Progenitor cell of endocrine pancreas (in vitro differentiated cells): ENCODE results near the gene FADS6. TPM values are rescaled to one million over a fixed set of nuclear protein-coding genes. Genes with fewer than 3 reads are reported as not detected.

Experiments
- DNase-seq: peaks from one replicate; pipeline ENCODE4 v3.0.0; 2021; ENCODE audit warnings: low spot score; ENCODE audit not compliant: unreplicated experiment
- H3K27ac Mint-ChIP-seq: 2 replicates; pipeline ENCODE4 v1.8.0; 2021; ENCODE audit warnings: mild to moderate bottlenecking, moderate library complexity, mixed read lengths
- H3K27me3 Mint-ChIP-seq: 2 replicates; pipeline ENCODE4 v1.8.0; 2021; ENCODE audit warnings: mixed read lengths
- H3K36me3 Mint-ChIP-seq: 2 replicates; pipeline ENCODE4 v1.8.0; 2022; ENCODE audit warnings: mixed read lengths; ENCODE audit not compliant: insufficient read depth
- H3K4me1 Mint-ChIP-seq: 2 replicates; pipeline ENCODE4 v1.8.0; 2021; ENCODE audit warnings: low read depth, mixed read lengths
- H3K4me3 Mint-ChIP-seq: 2 replicates; pipeline ENCODE4 v1.8.0; 2021; ENCODE audit warnings: low read depth, mild to moderate bottlenecking, moderate library complexity, mixed read lengths
- H3K9me3 Mint-ChIP-seq: 2 replicates; pipeline ENCODE4 v1.8.0; 2021; ENCODE audit warnings: low read depth, mixed read lengths
- total RNA-seq: library from RNA; stranded (reverse); gene quantifications from 2 replicates; pipeline ENCODE4 v1.2.1, GENCODE V29; 2021
- TF ChIP-seq, protein P1 (sequence below): fragments of 200-600 bp; sonication (generic); IDR thresholded peaks from one replicate; pipeline ENCODE4 v1.5.0; 2021; ENCODE audit warnings: antibody characterized with exemption, mild to moderate bottlenecking; ENCODE audit not compliant: unreplicated experiment

The FADS6 gene
- total RNA-seq, 1 donor from 2014 or later: 0.14 TPM

- Mint-ChIP-seq H3K36me3 (no peaks in the 10 kb centered on the region), H3K4me3 (no peak overlapping the region), H3K9me3 (no peaks in the 10 kb centered on the region), H3K27ac (no peak overlapping the region), H3K27me3 (peaks cover 49% of the 10 kb centered on the region), H3K4me1 (peaks cover 2% of the 10 kb centered on the region)
- no peak for DNase-seq
- TF ChIP-seq, protein P1, sequence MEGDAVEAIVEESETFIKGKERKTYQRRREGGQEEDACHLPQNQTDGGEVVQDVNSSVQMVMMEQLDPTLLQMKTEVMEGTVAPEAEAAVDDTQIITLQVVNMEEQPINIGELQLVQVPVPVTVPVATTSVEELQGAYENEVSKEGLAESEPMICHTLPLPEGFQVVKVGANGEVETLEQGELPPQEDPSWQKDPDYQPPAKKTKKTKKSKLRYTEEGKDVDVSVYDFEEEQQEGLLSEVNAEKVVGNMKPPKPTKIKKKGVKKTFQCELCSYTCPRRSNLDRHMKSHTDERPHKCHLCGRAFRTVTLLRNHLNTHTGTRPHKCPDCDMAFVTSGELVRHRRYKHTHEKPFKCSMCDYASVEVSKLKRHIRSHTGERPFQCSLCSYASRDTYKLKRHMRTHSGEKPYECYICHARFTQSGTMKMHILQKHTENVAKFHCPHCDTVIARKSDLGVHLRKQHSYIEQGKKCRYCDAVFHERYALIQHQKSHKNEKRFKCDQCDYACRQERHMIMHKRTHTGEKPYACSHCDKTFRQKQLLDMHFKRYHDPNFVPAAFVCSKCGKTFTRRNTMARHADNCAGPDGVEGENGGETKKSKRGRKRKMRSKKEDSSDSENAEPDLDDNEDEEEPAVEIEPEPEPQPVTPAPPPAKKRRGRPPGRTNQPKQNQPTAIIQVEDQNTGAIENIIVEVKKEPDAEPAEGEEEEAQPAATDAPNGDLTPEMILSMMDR: no peak
Observed at GRCh38 chr17:74922172-74922571, 28.7 kb upstream of the FADS6 start.

- Mint-ChIP-seq H3K9me3 (no peaks in the 10 kb centered on the region), H3K27ac (no peak overlapping the region), H3K4me1 (peaks cover 2% of the 10 kb centered on the region), H3K36me3 (no peaks in the 10 kb centered on the region), H3K4me3 (no peak overlapping the region), H3K27me3 (peaks cover 48% of the 10 kb centered on the region)
- no peak for DNase-seq
- TF ChIP-seq, protein P1: no peak
Observed at GRCh38 chr17:74921769-74922168, 28.3 kb upstream of the FADS6 start.

DNA sequence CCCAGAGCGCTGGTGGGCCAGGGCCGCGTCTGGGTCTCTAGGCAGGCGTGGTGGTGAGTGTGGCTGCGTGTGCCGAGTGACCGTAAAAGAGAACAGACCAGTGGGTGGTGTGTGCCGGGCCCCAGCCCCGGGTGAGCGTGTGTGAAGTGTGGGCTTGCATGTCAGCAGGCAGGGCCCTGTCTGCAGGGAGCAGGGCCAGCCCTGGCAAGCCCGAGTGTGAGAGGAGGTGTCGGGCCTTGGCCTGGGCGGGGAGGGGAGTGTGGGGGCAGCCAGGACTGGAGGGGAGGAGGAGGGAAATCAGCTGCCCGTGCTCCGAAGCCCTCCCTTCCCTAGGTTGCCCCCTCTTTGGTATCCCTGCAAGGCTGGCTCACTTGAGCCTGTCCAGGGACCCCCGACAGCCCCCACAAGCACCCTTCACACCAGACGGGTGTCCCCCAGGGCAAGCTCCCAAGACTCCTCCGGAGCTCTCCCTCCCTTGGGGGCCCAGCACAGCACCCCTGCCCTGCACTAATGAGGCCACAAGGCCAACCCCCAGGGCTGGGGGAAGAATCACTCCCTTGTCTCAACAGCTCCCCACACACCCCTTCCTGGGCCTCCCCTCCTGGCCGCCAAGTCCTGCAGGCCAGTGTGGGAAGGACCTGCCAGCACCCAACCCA is 27.7 kb upstream of the FADS6 start:
- Mint-ChIP-seq H3K27me3 (peaks cover 45% of the 10 kb centered on the region), H3K27ac (no peak overlapping the region), H3K4me3 (no peak overlapping the region), H3K4me1 (peaks cover 2% of the 10 kb centered on the region), H3K36me3 (no peaks in the 10 kb centered on the region), H3K9me3 (no peaks in the 10 kb centered on the region)
- TF ChIP-seq, protein P1: no peak
- DNase-seq: no peak

DNA sequence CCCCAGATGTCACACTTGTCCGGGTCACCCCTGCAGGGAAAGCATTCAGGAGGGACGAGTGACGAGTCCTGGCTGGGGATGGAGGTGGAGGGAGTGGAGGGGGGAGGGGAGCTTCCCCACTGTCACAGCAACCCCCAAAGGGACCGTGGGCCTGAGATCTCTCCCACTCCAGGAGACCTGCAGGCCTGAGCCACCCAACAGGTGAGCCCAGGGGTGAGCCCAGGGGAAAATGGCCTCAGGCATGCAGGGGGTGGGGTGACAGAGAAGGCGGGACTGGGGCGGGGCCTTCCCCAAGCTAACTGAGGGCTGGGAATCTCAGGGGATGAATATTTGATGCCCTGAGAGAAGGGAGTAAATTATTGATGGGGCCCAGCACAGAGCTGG is 27.2 kb upstream of the FADS6 start:
- H3K9me3 Mint-ChIP-seq: no peaks in the 10 kb centered on the region
- DNase-seq: no peak
- H3K27me3 Mint-ChIP-seq: peaks cover 42% of the 10 kb centered on the region
- no peak overlapping the region for H3K4me3 Mint-ChIP-seq
- peaks cover 2% of the 10 kb centered on the region for H3K4me1 Mint-ChIP-seq
- H3K27ac Mint-ChIP-seq: no peak overlapping the region
- H3K36me3 Mint-ChIP-seq: no peaks in the 10 kb centered on the region
- TF ChIP-seq, protein P1: no peak

DNA sequence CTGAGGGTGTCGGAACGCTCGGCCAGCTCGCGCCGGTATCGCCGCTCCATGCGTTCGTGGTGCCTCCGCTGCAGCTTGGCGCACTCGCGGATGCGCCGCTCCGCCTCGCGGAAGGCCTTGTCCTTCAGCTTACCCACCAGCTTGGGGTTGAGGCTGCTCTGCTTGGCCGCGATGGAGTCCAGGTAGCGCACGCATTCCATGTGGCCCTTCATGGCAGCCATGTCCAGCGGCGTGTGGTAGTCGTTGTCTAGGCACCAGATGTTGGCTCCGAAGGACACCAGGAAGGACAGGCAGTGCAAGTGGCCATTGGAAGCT is 26.8 kb upstream of the FADS6 start:
- Mint-ChIP-seq H3K9me3 (no peaks in the 10 kb centered on the region), H3K4me3 (no peak overlapping the region), H3K4me1 (peaks cover 2% of the 10 kb centered on the region), H3K36me3 (no peaks in the 10 kb centered on the region), H3K27me3 (peaks cover 39% of the 10 kb centered on the region), H3K27ac (no peak overlapping the region)
- TF ChIP-seq, protein P1: no peak
- DNase-seq: no peak
